Esophagus mucosa (tissue), 1 donor: ENCODE data around the gene PCNX2. TPM values are rescaled to one million over a fixed set of nuclear protein-coding genes. Genes with fewer than 3 reads are reported as not detected.

Source experiments
- ATAC-seq: fragments of 200-7000 bp; cut with Tn5 transposase; one replicate; pipeline ENCODE4 v1.9.1; 2020
- total RNA-seq: library from RNA; stranded (reverse); gene quantifications from one replicate; pipeline ENCODE4 v1.2.4, GENCODE V29; 2023
- donor health status: DM: yes; HTN: yes; CAD: no.

PCNX2 gene
- total RNA-seq: 11.5 TPM

GRCh38 chr1:233295237-233295974, at the start of gene PCNX2:
PCNX2 (minus strand) TSS chr1:233295725; CDS start chr1:233295478, 247 bp downstream.
- ATAC-seq: peak; percentile 83

GRCh38 chr1:233343262-233343661, 47.7 kb upstream of the PCNX2 start:
- no peak for ATAC-seq

- ATAC-seq: no peak
These were observed 46.6 kb upstream of the PCNX2 start for GRCh38 chr1:233342086-233342485.

GRCh38 chr1:233340966-233341516, 45.5 kb upstream of the PCNX2 start:
- no peak for ATAC-seq

- ATAC-seq: no peak
These were observed 44.6 kb upstream of the PCNX2 start for GRCh38 chr1:233340031-233340555.

- no peak for ATAC-seq
These were observed 42.6 kb upstream of the PCNX2 start for GRCh38 chr1:233338102-233338501.

GRCh38 chr1:233337505-233337904, 42.0 kb upstream of the PCNX2 start:
- no peak for ATAC-seq

GRCh38 chr1:233336554-233337456, 41.3 kb upstream of the PCNX2 start:
- no peak for ATAC-seq

GRCh38 chr1:233334092-233334491, 38.6 kb upstream of the PCNX2 start:
- ATAC-seq: no peak

- no peak for ATAC-seq
These were observed 37.6 kb upstream of the PCNX2 start for GRCh38 chr1:233333086-233333485.

- ATAC-seq: no peak
These were observed 36.4 kb upstream of the PCNX2 start for GRCh38 chr1:233331676-233332519.

- peak; percentile 29 for ATAC-seq
These were observed 32.8 kb upstream of the PCNX2 start for GRCh38 chr1:233328142-233328921.

- no peak for ATAC-seq
These were observed 32.2 kb upstream of the PCNX2 start, which contains the start of gene MAP3K21 for GRCh38 chr1:233327651-233328141. MAP3K21 (plus strand) TSS chr1:233327724; CDS start chr1:233328029, 305 bp downstream.

- peak; percentile 98 for ATAC-seq
These were observed 31.5 kb upstream of the PCNX2 start for GRCh38 chr1:233326811-233327650.

GRCh38 chr1:233326319-233326718, 30.8 kb upstream of the PCNX2 start:
- no peak for ATAC-seq

GRCh38 chr1:233323718-233324117, 28.2 kb upstream of the PCNX2 start:
- no peak for ATAC-seq

GRCh38 chr1:233320023-233320422, 24.5 kb upstream of the PCNX2 start:
- ATAC-seq: no peak

- no peak for ATAC-seq
These were observed 23.7 kb upstream of the PCNX2 start for GRCh38 chr1:233319272-233319671.

- no peak for ATAC-seq
These were observed 20.9 kb upstream of the PCNX2 start for GRCh38 chr1:233316473-233316872.

GRCh38 chr1:233315718-233316301, 20.3 kb upstream of the PCNX2 start:
- no peak for ATAC-seq
